G401 (cell line): ENCODE results near the gene RFTN2. TPM values are rescaled to one million over a fixed set of nuclear protein-coding genes. Genes with fewer than 3 reads are reported as not detected.
"Not testable (repeated sequence)": the region's sequence is repeated elsewhere in the genome, so short reads cannot be mapped to it uniquely, and the experiment has no call there.

Experiments
- DNase-seq: peaks from one replicate; pipeline ENCODE4 v3.0.0-alpha.2; 2015; ENCODE audit warnings: low spot score
- in situ Hi-C: cut with HindIII; loops from 2 replicates; pipeline ENCODE4 v1.10.0; 2016; ENCODE audit warnings: low sequenced_read_pairs, mixed read lengths
- total RNA-seq: library from RNA; depleted of rRNA; stranded (reverse); fragments of >200 nt; shearing (Covaris generic); gene quantifications from 2 replicates; pipeline ENCODE4 v1.2.3, GENCODE V29; 2014; rRNA removed

Gene RFTN2
- total RNA-seq, 1 experiment from 2014 or later, result not detected

- DNase-seq, result no peak
- in situ Hi-C loops, result no loop called here
Measured at GRCh38 chr2:197559681-197560080, 115.7 kb downstream of the RFTN2 start.

- no peak for DNase-seq
- in situ Hi-C loops, result no loop called here
Measured at GRCh38 chr2:197558393-197558792, 117.0 kb downstream of the RFTN2 start.

- in situ Hi-C loops, result no loop called here
Measured at GRCh38 chr2:197556456-197556855, 118.9 kb downstream of the RFTN2 start.

GRCh38 chr2:197555467-197555866 lies 119.9 kb downstream of the RFTN2 start:
- DNase-seq, result no peak
- in situ Hi-C loops, result no loop called here

More at GRCh38 chr2:197556456-197556855, 118.9 kb downstream of the RFTN2 start:
- peak; percentile 8 for DNase-seq

- in situ Hi-C loops, result not testable (repeated sequence)
Measured at GRCh38 chr2:197551260-197551659, 124.1 kb downstream of the RFTN2 start.

GRCh38 chr2:197548582-197548981 lies 126.8 kb downstream of the RFTN2 start:
- DNase-seq, result no peak
- in situ Hi-C loops, result no loop called here

More at GRCh38 chr2:197551260-197551659, 124.1 kb downstream of the RFTN2 start:
- DNase-seq, result not testable (repeated sequence)

GRCh38 chr2:197547163-197547900 lies 128.1 kb downstream of the RFTN2 start:
- in situ Hi-C loops, result no loop called here

GRCh38 chr2:197543206-197543605 lies 132.2 kb downstream of the RFTN2 start:
- DNase-seq, result no peak
- in situ Hi-C loops, result no loop called here

More at GRCh38 chr2:197547163-197547900, 128.1 kb downstream of the RFTN2 start:
- DNase-seq, result no peak

- DNase-seq, result no peak
- in situ Hi-C loops, result no loop called here
Measured at GRCh38 chr2:197539734-197540133, 135.7 kb downstream of the RFTN2 start.

- in situ Hi-C loops, result no loop called here
- DNase-seq, result no peak
Measured at GRCh38 chr2:197538412-197538811, 137.0 kb downstream of the RFTN2 start.

Other genes with a start within 250 kb of the RFTN2 start
- 199 and 255 TPM in 2 replicates for gene SF3B1, start 240.6 kb downstream of the RFTN2 start, total RNA-seq
- gene COQ10B, start 222.0 kb downstream of the RFTN2 start, total RNA-seq, result 39.4 and 61.2 TPM in 2 replicates
- gene HSPD1, start 175.7 kb downstream of the RFTN2 start, total RNA-seq, result 108 and 158 TPM in 2 replicates
- gene HSPE1, start 175.2 kb downstream of the RFTN2 start, total RNA-seq, result 163 and 218 TPM in 2 replicates
- 22.6 and 34.1 TPM in 2 replicates for gene MOB4, start 159.5 kb downstream of the RFTN2 start, total RNA-seq
- 9.9 and 13.4 TPM in 2 replicates for gene MARS2, start 29.8 kb upstream of the RFTN2 start, total RNA-seq
- gene BOLL, start 109.7 kb upstream of the RFTN2 start, total RNA-seq, result not detected in 2 replicates
- not detected in 2 replicates for gene PLCL1, start 129.0 kb upstream of the RFTN2 start, total RNA-seq